ENCODE data around the gene AIFM3.

DNA sequence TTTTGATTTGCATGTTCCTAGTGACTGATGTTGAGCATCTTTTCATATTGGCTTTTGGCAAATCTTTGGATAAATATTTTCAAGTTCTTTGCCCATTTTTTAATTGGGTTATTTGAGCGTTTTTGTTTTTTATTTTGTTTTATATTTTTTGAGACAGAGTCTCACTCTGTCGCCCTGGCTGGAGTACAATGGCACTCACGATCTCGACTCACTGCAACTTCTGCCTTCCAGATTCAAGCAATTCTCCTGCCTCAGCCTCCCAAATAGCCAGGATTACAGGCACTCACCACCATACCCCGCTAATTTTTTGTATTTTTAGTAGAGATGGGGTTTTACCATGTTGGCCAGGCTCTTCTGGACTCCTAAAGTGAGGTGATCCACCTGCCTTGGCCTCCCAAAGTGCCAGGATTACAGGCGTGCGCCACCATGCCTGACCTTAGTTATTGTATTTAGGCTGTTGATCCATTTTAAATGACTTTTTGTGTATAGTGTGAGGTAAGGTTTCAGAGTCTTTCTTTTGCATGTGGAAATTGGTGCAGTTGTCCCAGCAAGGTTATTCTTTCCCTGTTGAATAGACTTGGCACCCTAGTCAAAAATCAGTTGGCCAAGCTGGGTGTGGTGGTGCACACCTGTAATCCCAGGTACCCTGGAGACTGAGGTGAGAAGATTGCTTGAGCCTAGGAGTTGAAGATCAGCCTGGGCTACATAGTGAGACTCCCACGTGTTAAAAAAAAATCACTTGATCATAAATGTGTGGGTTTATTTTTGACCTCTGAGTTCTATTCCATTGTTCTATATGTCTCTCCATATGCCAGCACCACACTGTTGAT lies 23.7 kb upstream of the AIFM3 start:
- TF ChIP-seq ZNF8 (CRISPR knock-in tag; IDR thresholded peaks at IDR 0.05) (no peak), PATZ1 (CRISPR knock-in tag; IDR thresholded peaks at IDR 0.05; ENCODE audit: borderline replicate concordance) (no peak), CREB5 (CRISPR knock-in tag; IDR thresholded peaks at IDR 0.05; ENCODE audit: low read depth) (no peak), ZFP30 (CRISPR knock-in tag; IDR thresholded peaks at IDR 0.05) (no peak), GLIS3 (CRISPR knock-in tag; IDR thresholded peaks at IDR 0.05) (no peak), PPARA (CRISPR knock-in tag; IDR thresholded peaks at IDR 0.05; ENCODE audit: borderline replicate concordance) (no peak), ZNF565 (CRISPR knock-in tag; conservative IDR thresholded peaks at IDR 0.05; ENCODE audit: low read depth) (no peak), ZNF70 (CRISPR knock-in tag; IDR thresholded peaks at IDR 0.05) (no peak), BACH2 (CRISPR knock-in tag; IDR thresholded peaks at IDR 0.05; ENCODE audit: borderline replicate concordance) (no peak), ZFP3 (CRISPR knock-in tag; IDR thresholded peaks at IDR 0.05) (no peak), OSR1 (CRISPR knock-in tag; IDR thresholded peaks at IDR 0.05) (no peak)
- TF ChIP-seq, protein P1, sequence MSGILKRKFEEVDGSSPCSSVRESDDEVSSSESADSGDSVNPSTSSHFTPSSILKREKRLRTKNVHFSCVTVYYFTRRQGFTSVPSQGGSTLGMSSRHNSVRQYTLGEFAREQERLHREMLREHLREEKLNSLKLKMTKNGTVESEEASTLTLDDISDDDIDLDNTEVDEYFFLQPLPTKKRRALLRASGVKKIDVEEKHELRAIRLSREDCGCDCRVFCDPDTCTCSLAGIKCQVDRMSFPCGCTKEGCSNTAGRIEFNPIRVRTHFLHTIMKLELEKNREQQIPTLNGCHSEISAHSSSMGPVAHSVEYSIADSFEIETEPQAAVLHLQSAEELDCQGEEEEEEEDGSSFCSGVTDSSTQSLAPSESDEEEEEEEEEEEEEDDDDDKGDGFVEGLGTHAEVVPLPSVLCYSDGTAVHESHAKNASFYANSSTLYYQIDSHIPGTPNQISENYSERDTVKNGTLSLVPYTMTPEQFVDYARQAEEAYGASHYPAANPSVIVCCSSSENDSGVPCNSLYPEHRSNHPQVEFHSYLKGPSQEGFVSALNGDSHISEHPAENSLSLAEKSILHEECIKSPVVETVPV (CRISPR knock-in tag; IDR thresholded peaks at IDR 0.05) = no peak
- TF ChIP-seq, protein P2, sequence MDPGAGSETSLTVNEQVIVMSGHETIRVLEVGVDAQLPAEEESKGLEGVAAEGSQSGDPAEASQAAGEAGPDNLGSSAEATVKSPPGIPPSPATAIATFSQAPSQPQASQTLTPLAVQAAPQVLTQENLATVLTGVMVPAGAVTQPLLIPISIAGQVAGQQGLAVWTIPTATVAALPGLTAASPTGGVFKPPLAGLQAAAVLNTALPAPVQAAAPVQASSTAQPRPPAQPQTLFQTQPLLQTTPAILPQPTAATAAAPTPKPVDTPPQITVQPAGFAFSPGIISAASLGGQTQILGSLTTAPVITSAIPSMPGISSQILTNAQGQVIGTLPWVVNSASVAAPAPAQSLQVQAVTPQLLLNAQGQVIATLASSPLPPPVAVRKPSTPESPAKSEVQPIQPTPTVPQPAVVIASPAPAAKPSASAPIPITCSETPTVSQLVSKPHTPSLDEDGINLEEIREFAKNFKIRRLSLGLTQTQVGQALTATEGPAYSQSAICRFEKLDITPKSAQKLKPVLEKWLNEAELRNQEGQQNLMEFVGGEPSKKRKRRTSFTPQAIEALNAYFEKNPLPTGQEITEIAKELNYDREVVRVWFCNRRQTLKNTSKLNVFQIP (CRISPR knock-in tag; IDR thresholded peaks at IDR 0.05; ENCODE audit: borderline replicate concordance, low read depth) = no peak

Measured in SK-N-SH treated with all-trans-retinoic acid at 6 μM for 48 hours (cell line).